ENCODE data around the gene COLQ. TPM values are rescaled to one million over a fixed set of nuclear protein-coding genes. Genes with fewer than 3 reads are reported as not detected.

Gene COLQ
- total RNA-seq, 1 donor from 2014 or later: 0.65 TPM

GRCh38 chr3:15479400-15480224 is 41.9 kb downstream of the COLQ start:
- no peak overlapping the region for H3K4me3 Mint-ChIP-seq
- H3K27me3 Mint-ChIP-seq (ENCODE audit: insufficient read depth): peaks cover 25% of the 10 kb centered on the region
- no peaks in the 10 kb centered on the region for H3K36me3 Mint-ChIP-seq (ENCODE audit: low read depth)
- no peaks in the 10 kb centered on the region for H3K4me1 Mint-ChIP-seq (ENCODE audit: low read depth)
- H3K27ac Mint-ChIP-seq: no peak overlapping the region
- DNase-seq (ENCODE audit: low spot score): no peak
- intact Hi-C loops (cut with micrococcal nuclease): no loop called here
- no peaks in the 10 kb centered on the region for H3K9me3 Mint-ChIP-seq

- intact Hi-C loops (cut with micrococcal nuclease): no loop called here
- H3K27ac Mint-ChIP-seq: no peak overlapping the region
- H3K4me1 Mint-ChIP-seq (ENCODE audit: low read depth): no peaks in the 10 kb centered on the region
- H3K36me3 Mint-ChIP-seq (ENCODE audit: low read depth): no peaks in the 10 kb centered on the region
- peaks cover 21% of the 10 kb centered on the region for H3K27me3 Mint-ChIP-seq (ENCODE audit: insufficient read depth)
- H3K4me3 Mint-ChIP-seq: no peak overlapping the region
- DNase-seq (ENCODE audit: low spot score): no peak
- H3K9me3 Mint-ChIP-seq: no peaks in the 10 kb centered on the region
Observed at GRCh38 chr3:15478640-15478979, 42.9 kb downstream of the COLQ start.

- H3K36me3 Mint-ChIP-seq (ENCODE audit: low read depth): no peaks in the 10 kb centered on the region
- intact Hi-C loops (cut with micrococcal nuclease): no loop called here
- H3K27ac Mint-ChIP-seq: no peak overlapping the region
- no peaks in the 10 kb centered on the region for H3K9me3 Mint-ChIP-seq
- no peaks in the 10 kb centered on the region for H3K4me1 Mint-ChIP-seq (ENCODE audit: low read depth)
- no peak overlapping the region for H3K4me3 Mint-ChIP-seq
- peaks cover 19% of the 10 kb centered on the region for H3K27me3 Mint-ChIP-seq (ENCODE audit: insufficient read depth)
- no peak for DNase-seq (ENCODE audit: low spot score)
Observed at GRCh38 chr3:15477951-15478639, 43.4 kb downstream of the COLQ start.

GRCh38 chr3:15476378-15476777 is 45.1 kb downstream of the COLQ start:
- DNase-seq (ENCODE audit: low spot score): no peak
- intact Hi-C loops (cut with micrococcal nuclease): no loop called here
- Mint-ChIP-seq H3K9me3 (no peaks in the 10 kb centered on the region), H3K4me1 (ENCODE audit: low read depth) (no peaks in the 10 kb centered on the region), H3K36me3 (ENCODE audit: low read depth) (peaks cover under 1% of the 10 kb centered on the region), H3K27me3 (ENCODE audit: insufficient read depth) (peaks cover 9% of the 10 kb centered on the region), H3K4me3 (no peak overlapping the region), H3K27ac (no peak overlapping the region)

GRCh38 chr3:15475161-15475560 is 46.3 kb downstream of the COLQ start:
- no peak for DNase-seq (ENCODE audit: low spot score)
- H3K36me3 Mint-ChIP-seq (ENCODE audit: low read depth): peaks cover 2% of the 10 kb centered on the region
- H3K9me3 Mint-ChIP-seq: no peaks in the 10 kb centered on the region
- H3K4me1 Mint-ChIP-seq (ENCODE audit: low read depth): no peaks in the 10 kb centered on the region
- peaks cover 6% of the 10 kb centered on the region for H3K27me3 Mint-ChIP-seq (ENCODE audit: insufficient read depth)
- intact Hi-C loops (cut with micrococcal nuclease): no loop called here
- H3K27ac Mint-ChIP-seq: no peak overlapping the region
- no peak overlapping the region for H3K4me3 Mint-ChIP-seq

GRCh38 chr3:15471861-15472260 is 49.6 kb downstream of the COLQ start:
- intact Hi-C loops (cut with micrococcal nuclease): no loop called here
- Mint-ChIP-seq H3K4me1 (ENCODE audit: low read depth) (peaks cover 6% of the 10 kb centered on the region), H3K36me3 (ENCODE audit: low read depth) (peaks cover 2% of the 10 kb centered on the region), H3K9me3 (no peaks in the 10 kb centered on the region), H3K4me3 (no peak overlapping the region), H3K27ac (no peak overlapping the region), H3K27me3 (ENCODE audit: insufficient read depth) (peaks cover 6% of the 10 kb centered on the region)
- no peak for DNase-seq (ENCODE audit: low spot score)

- peaks cover 2% of the 10 kb centered on the region for H3K36me3 Mint-ChIP-seq (ENCODE audit: low read depth)
Observed at GRCh38 chr3:15470849-15471248, 50.7 kb downstream of the COLQ start.

GRCh38 chr3:15470261-15470660 is 51.2 kb downstream of the COLQ start:
- Mint-ChIP-seq H3K36me3 (ENCODE audit: low read depth) (peaks cover 2% of the 10 kb centered on the region), H3K4me1 (ENCODE audit: low read depth) (peaks cover 6% of the 10 kb centered on the region), H3K9me3 (no peaks in the 10 kb centered on the region), H3K27ac (no peak overlapping the region), H3K27me3 (ENCODE audit: insufficient read depth) (peaks cover 6% of the 10 kb centered on the region), H3K4me3 (no peak overlapping the region)
- no peak for DNase-seq (ENCODE audit: low spot score)
- intact Hi-C loops (cut with micrococcal nuclease): no loop called here

More at GRCh38 chr3:15470849-15471248, 50.7 kb downstream of the COLQ start:
- Mint-ChIP-seq H3K9me3 (no peaks in the 10 kb centered on the region), H3K27ac (no peak overlapping the region), H3K4me1 (ENCODE audit: low read depth) (peaks cover 6% of the 10 kb centered on the region), H3K27me3 (ENCODE audit: insufficient read depth) (peaks cover 6% of the 10 kb centered on the region), H3K4me3 (no peak overlapping the region)
- intact Hi-C loops (cut with micrococcal nuclease): no loop called here
- no peak for DNase-seq (ENCODE audit: low spot score)

- H3K4me1 Mint-ChIP-seq (ENCODE audit: low read depth): peaks cover 11% of the 10 kb centered on the region
- H3K27ac Mint-ChIP-seq: no peak overlapping the region
- no peak for DNase-seq (ENCODE audit: low spot score)
- peaks cover 6% of the 10 kb centered on the region for H3K27me3 Mint-ChIP-seq (ENCODE audit: insufficient read depth)
- no peak overlapping the region for H3K4me3 Mint-ChIP-seq
- no peaks in the 10 kb centered on the region for H3K9me3 Mint-ChIP-seq
- peaks cover 2% of the 10 kb centered on the region for H3K36me3 Mint-ChIP-seq (ENCODE audit: low read depth)
- intact Hi-C loops (cut with micrococcal nuclease): no loop called here
Observed at GRCh38 chr3:15467227-15468181, 54.0 kb downstream of the COLQ start.

GRCh38 chr3:15465876-15466585 is 55.5 kb downstream of the COLQ start:
- no peaks in the 10 kb centered on the region for H3K27me3 Mint-ChIP-seq (ENCODE audit: insufficient read depth)
- H3K36me3 Mint-ChIP-seq (ENCODE audit: low read depth): no peaks in the 10 kb centered on the region
- intact Hi-C loops (cut with micrococcal nuclease): no loop called here
- H3K9me3 Mint-ChIP-seq: no peaks in the 10 kb centered on the region
- peaks cover 21% of the 10 kb centered on the region for H3K4me1 Mint-ChIP-seq (ENCODE audit: low read depth)
- no peak overlapping the region for H3K4me3 Mint-ChIP-seq
- H3K27ac Mint-ChIP-seq: no peak overlapping the region
- DNase-seq (ENCODE audit: low spot score): no peak

- Mint-ChIP-seq H3K27me3 (ENCODE audit: insufficient read depth) (no peaks in the 10 kb centered on the region), H3K27ac (peak overlapping the region; percentile 35), H3K36me3 (ENCODE audit: low read depth) (peaks cover 3% of the 10 kb centered on the region), H3K4me3 (no peak overlapping the region), H3K9me3 (no peaks in the 10 kb centered on the region), H3K4me1 (ENCODE audit: low read depth) (peaks cover 29% of the 10 kb centered on the region)
- intact Hi-C loops (cut with micrococcal nuclease): no loop called here
- DNase-seq (ENCODE audit: low spot score): no peak
Observed at GRCh38 chr3:15462451-15462850, 59.1 kb downstream of the COLQ start.

- no peaks in the 10 kb centered on the region for H3K27me3 Mint-ChIP-seq (ENCODE audit: insufficient read depth)
- no peak for DNase-seq (ENCODE audit: low spot score)
- H3K9me3 Mint-ChIP-seq: no peaks in the 10 kb centered on the region
- no peak overlapping the region for H3K4me3 Mint-ChIP-seq
- H3K27ac Mint-ChIP-seq: no peak overlapping the region
- intact Hi-C loops (cut with micrococcal nuclease): no loop called here
- H3K36me3 Mint-ChIP-seq (ENCODE audit: low read depth): peaks cover 3% of the 10 kb centered on the region
- peaks cover 27% of the 10 kb centered on the region for H3K4me1 Mint-ChIP-seq (ENCODE audit: low read depth)
Observed at GRCh38 chr3:15460891-15461531, 60.5 kb downstream of the COLQ start.
